KMS-11 (cell line): ENCODE data around the gene B3GALT4.
A peak's percentile ranks its signal among the peaks of the same experiment; 100 is the strongest.
"Not testable (repeated sequence)": the region's sequence is repeated elsewhere in the genome, so short reads cannot be mapped to it uniquely, and the experiment has no call there.

Experiments
- H2AFZ ChIP-seq: fragments of 200-600 bp; sonication (generic); 2 replicates; pipeline ENCODE4 v1.6.1; 2016; ENCODE audit warnings: antibody characterized with exemption, mixed run types, low read depth
- H3K27ac ChIP-seq: fragments of 200-600 bp; sonication (generic); 2 replicates; pipeline ENCODE4 v1.6.1; 2016; ENCODE audit warnings: mild to moderate bottlenecking, mixed run types
- H3K27me3 ChIP-seq: fragments of 200-600 bp; sonication (generic); 2 replicates; pipeline ENCODE4 v1.6.1; 2017; ENCODE audit warnings: mild to moderate bottlenecking, low read depth, mixed run types, moderate library complexity; ENCODE audit not compliant: insufficient read depth
- H3K36me3 ChIP-seq: fragments of 200-600 bp; sonication (generic); 2 replicates; pipeline ENCODE4 v1.6.1; 2017; ENCODE audit warnings: mild to moderate bottlenecking, mixed run types; ENCODE audit not compliant: insufficient read depth
- H3K4me1 ChIP-seq: fragments of 200-600 bp; sonication (generic); 2 replicates; pipeline ENCODE4 v1.6.1; 2016; ENCODE audit warnings: mild to moderate bottlenecking, low read depth, mixed run types; ENCODE audit not compliant: poor library complexity, severe bottlenecking
- H3K4me2 ChIP-seq: fragments of 200-600 bp; sonication (generic); 2 replicates; pipeline ENCODE4 v1.7.0; 2016; ENCODE audit warnings: mild to moderate bottlenecking, mixed run types
- H3K4me3 ChIP-seq: fragments of 200-600 bp; sonication (generic); IDR thresholded peaks from 2 replicates; pipeline ENCODE4 v1.6.1; 2017; ENCODE audit warnings: low read depth, low read length, mixed read lengths; ENCODE audit not compliant: insufficient read depth
- H3K79me2 ChIP-seq: fragments of 200-600 bp; sonication (generic); 2 replicates; pipeline ENCODE4 v1.6.1; 2016; ENCODE audit warnings: low read depth, mixed run types; ENCODE audit not compliant: insufficient read depth
- H3K9ac ChIP-seq: fragments of 200-600 bp; sonication (generic); 2 replicates; pipeline ENCODE4 v1.6.1; 2016; ENCODE audit warnings: mild to moderate bottlenecking, mixed run types
- H4K20me1 ChIP-seq: fragments of 200-600 bp; sonication (generic); 2 replicates; pipeline ENCODE4 v1.6.1; 2016; ENCODE audit warnings: mild to moderate bottlenecking, mixed run types; ENCODE audit not compliant: insufficient read depth
- TF ChIP-seq, protein P1 (sequence below): fragments of 200-600 bp; sonication (generic); conservative IDR thresholded peaks from 2 replicates; pipeline ENCODE4 v1.6.1; 2017; ENCODE audit warnings: low read depth, mild to moderate bottlenecking, antibody characterized with exemption, low read length, moderate library complexity, mixed read lengths

Gene B3GALT4

DNA sequence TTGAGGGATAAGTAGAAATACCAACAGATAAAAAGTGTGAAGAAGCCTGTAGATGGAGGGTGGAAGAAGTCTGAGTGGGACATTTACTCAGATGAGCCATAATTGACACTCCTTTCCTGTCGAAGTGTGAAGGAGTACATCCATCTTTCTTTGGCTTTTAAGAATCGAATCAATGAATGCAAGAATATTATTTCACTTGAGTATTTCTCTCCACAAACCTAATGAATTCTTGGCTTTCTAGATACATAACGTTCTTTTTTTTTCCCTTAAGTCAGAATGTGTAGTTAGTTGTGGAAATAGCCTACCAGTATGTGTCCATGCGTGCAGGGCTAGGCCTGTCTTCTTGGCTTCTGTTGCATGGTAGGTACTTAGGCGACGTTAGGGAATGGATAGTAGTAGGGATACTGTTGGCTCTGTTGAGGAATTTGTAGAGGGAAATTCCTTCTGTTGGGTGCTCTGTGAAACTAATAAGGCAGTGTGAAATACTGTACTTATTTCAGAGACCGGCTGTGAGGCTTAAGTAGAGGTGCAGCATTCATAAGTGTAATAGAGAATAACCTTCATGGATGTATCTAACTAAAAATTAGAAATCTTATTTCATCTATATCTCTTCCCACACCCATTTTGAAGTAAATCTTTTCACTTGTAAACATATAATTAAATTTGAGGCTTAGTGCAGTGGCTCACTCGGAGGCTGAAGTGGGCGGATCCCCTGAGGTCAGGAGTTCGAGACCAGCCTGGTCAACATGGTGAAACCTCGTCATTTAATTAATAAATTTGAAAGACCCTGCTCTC is 3.6 kb upstream of the B3GALT4 start:
- Histone ChIP-seq H3K36me3 (peaks cover 29% of the 10 kb centered on the region; the same call in 1 of the 2 replicates), H4K20me1 (peaks cover 16% of the 10 kb centered on the region; the same call in 1 of the 2 replicates), H3K4me1 (peaks cover 27% of the 10 kb centered on the region), H3K27ac (peak overlapping the region; percentile 85), H3K4me2 (peak overlapping the region; percentile 66), H3K4me3 (no peak overlapping the region), H3K9ac (peak overlapping the region; percentile 91; the same call in 1 of the 2 replicates), H2AFZ (no peak overlapping the region), H3K79me2 (peaks cover 42% of the 10 kb centered on the region), H3K27me3 (no peaks in the 10 kb centered on the region)
- TF ChIP-seq, protein P1, sequence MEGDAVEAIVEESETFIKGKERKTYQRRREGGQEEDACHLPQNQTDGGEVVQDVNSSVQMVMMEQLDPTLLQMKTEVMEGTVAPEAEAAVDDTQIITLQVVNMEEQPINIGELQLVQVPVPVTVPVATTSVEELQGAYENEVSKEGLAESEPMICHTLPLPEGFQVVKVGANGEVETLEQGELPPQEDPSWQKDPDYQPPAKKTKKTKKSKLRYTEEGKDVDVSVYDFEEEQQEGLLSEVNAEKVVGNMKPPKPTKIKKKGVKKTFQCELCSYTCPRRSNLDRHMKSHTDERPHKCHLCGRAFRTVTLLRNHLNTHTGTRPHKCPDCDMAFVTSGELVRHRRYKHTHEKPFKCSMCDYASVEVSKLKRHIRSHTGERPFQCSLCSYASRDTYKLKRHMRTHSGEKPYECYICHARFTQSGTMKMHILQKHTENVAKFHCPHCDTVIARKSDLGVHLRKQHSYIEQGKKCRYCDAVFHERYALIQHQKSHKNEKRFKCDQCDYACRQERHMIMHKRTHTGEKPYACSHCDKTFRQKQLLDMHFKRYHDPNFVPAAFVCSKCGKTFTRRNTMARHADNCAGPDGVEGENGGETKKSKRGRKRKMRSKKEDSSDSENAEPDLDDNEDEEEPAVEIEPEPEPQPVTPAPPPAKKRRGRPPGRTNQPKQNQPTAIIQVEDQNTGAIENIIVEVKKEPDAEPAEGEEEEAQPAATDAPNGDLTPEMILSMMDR: no peak

DNA sequence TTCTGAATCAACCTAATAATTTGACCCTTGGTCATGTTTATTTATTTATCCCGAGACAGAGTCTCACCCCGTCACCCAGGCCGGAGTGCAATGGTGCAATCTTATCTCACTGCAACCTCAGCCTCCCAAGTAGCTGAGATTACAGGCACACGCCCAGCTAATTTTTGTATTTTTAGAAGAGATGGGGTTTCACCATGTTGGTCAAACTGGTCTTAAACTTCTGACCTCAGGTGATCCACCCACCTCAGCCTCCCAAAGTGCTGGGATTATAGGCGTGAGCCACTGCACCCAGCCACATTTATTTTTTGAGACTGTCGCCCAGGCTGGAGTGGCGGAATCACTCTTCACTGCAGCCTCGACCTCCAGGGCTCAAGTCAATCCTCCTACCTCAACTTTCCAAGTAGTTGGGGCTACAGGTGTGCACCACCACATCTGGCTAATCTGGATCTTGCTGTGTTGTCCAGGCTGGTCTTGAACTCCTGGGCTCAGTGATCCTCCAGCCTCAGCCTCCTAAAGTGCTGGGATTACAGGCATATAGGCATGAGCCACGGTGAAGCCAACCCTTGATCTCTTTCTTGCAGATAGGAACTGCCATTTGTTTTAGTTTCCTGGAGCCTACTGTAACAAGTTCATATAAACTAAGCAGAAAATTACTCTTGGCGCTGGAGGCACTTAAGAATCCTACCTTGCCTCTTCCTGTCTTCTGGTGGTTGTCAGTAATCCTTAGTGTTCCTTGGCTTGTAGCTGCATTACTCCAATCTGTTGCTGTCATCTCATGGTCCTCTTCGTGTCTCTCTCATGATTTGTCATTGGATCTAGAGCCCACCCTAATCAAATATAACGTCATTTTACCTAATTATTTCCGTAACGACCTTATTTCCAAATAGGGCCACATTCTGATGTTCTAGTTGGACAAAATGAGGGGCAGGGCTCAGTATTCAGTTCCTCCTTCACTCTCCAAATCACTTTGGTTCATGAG is 2.7 kb upstream of the B3GALT4 start:
- H3K27ac ChIP-seq: peak overlapping the region; percentile 85; the same call in 1 of the 2 replicates
- no peak overlapping the region for H3K9ac ChIP-seq
- H3K27me3 ChIP-seq: no peaks in the 10 kb centered on the region
- H3K4me2 ChIP-seq: peak overlapping the region; percentile 66
- H4K20me1 ChIP-seq: peaks cover 16% of the 10 kb centered on the region; the same call in 1 of the 2 replicates
- peaks cover 27% of the 10 kb centered on the region for H3K4me1 ChIP-seq
- TF ChIP-seq, protein P1: no peak
- no peak overlapping the region for H2AFZ ChIP-seq
- peaks cover 29% of the 10 kb centered on the region; the same call in 1 of the 2 replicates for H3K36me3 ChIP-seq
- H3K4me3 ChIP-seq: no peak overlapping the region
- peaks cover 42% of the 10 kb centered on the region for H3K79me2 ChIP-seq

DNA sequence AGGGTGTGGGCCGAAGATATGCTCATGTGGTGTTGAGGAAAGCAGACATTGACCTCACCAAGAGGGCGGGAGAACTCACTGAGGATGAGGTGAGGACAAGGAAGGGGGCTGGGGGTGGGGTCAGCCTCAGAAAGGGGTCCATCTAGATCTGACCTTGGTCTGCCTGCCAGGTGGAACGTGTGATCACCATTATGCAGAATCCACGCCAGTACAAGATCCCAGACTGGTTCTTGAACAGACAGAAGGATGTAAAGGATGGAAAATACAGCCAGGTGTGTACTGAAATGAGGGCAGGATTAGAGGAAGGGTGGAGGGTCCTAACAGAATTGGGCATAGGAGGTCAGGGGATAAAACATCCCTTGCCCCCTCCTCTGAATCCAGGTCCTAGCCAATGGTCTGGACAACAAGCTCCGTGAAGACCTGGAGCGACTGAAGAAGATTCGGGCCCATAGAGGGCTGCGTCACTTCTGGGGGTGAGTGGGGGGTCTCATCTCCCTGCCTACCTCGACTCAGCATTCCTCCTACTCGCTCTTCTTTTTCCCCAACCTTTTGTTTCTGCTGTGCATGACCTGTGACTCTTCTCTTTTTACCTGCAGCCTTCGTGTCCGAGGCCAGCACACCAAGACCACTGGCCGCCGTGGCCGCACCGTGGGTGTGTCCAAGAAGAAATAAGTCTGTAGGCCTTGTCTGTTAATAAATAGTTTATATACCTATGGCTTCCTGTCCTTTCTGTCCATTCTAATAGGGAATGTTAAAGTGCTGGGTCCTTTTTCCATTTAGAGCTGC is 935 bp upstream of the B3GALT4 start:
- H3K27ac ChIP-seq, H3K4me3 ChIP-seq, H2AFZ ChIP-seq, H3K27me3 ChIP-seq, H3K4me2 ChIP-seq, H3K9ac ChIP-seq: not testable (repeated sequence)
- peaks cover 24% of the 10 kb centered on the region for H3K4me1 ChIP-seq
- peaks cover 16% of the 10 kb centered on the region; the same call in 1 of the 2 replicates for H4K20me1 ChIP-seq
- H3K79me2 ChIP-seq: peaks cover 39% of the 10 kb centered on the region
- H3K36me3 ChIP-seq: peaks cover 29% of the 10 kb centered on the region; the same call in 1 of the 2 replicates

DNA sequence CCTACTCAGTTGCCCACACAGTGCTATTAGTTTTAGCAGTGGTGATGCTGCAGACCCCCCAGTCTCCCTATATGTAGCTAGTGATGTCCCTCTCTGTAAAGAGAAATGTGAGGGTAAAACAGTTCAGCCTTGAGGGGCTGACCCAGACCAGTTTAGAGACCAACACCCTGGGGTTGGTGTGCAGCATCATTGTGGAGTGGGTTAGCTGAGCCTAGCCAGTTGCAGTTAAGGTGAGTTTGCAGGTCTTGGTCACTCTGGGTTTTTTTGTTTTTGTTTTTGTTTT is 401 bp upstream of the B3GALT4 start:
- H4K20me1 ChIP-seq: peaks cover 16% of the 10 kb centered on the region; the same call in 1 of the 2 replicates

More for the DNA sequence above, 401 bp upstream of the B3GALT4 start:
- H3K4me2 ChIP-seq: no peak overlapping the region
- H3K4me1 ChIP-seq: peaks cover 24% of the 10 kb centered on the region
- H3K79me2 ChIP-seq: peaks cover 36% of the 10 kb centered on the region
- no peak overlapping the region for H2AFZ ChIP-seq
- H3K4me3 ChIP-seq: no peak overlapping the region
- H3K36me3 ChIP-seq: peaks cover 29% of the 10 kb centered on the region; the same call in 1 of the 2 replicates
- no peaks in the 10 kb centered on the region for H3K27me3 ChIP-seq
- TF ChIP-seq, protein P1: no peak
- H3K9ac ChIP-seq: no peak overlapping the region
- H3K27ac ChIP-seq: no peak overlapping the region
